ENCODE data around the gene SLC44A5. TPM values are rescaled to one million over a fixed set of nuclear protein-coding genes. Genes with fewer than 3 reads are reported as not detected.

SLC44A5 gene
- total and polyA plus RNA-seq, 2 donors from 2014 or later = 0.66 to 5.0 TPM

- H3K4me1 ChIP-seq (ENCODE audit: control insufficient read depth in 2 of 3, insufficient read depth in 2 of 3, low read depth in 1 of 3, low read length in 3 of 3) = no peaks in the 10 kb centered on the region
- DNase-seq (no peak), FAIRE-seq (no peak)
- intact Hi-C loops (cut with DNase I) = no loop called here
- no peak for TF ChIP-seq CTCF (IDR thresholded peaks at IDR 0.05; ENCODE audit: borderline replicate concordance, extremely low read depth, insufficient read depth)
- no peaks in the 10 kb centered on the region for H3K36me3 ChIP-seq (ENCODE audit: control insufficient read depth in 2 of 3, insufficient read depth in 3 of 3, low read length in 3 of 3)
- H3K27ac ChIP-seq (ENCODE audit: low read depth in 2 of 2, low read length in 2 of 2) = no peak overlapping the region
- H3K9me3 ChIP-seq (ENCODE audit: control insufficient read depth in 2 of 3, insufficient read depth in 1 of 3, low read length in 3 of 3) = no peaks in the 10 kb centered on the region
- no peak overlapping the region for H3K4me3 ChIP-seq (ENCODE audit: low read length in 3 of 3)
- H3K9ac ChIP-seq (ENCODE audit: low read length in 3 of 3) = no peak overlapping the region
- no peaks in the 10 kb centered on the region for H3K27me3 ChIP-seq (ENCODE audit: control insufficient read depth, insufficient read depth, low read length)
Observed at GRCh38 chr1:75518686-75519085, 92.2 kb downstream of the SLC44A5 start.

GRCh38 chr1:75514270-75514669 is 96.6 kb downstream of the SLC44A5 start:
- FAIRE-seq (no peak), DNase-seq (no peak)
- no peaks in the 10 kb centered on the region for H3K27me3 ChIP-seq (ENCODE audit: control insufficient read depth, insufficient read depth, low read length)
- H3K4me1 ChIP-seq (ENCODE audit: control insufficient read depth in 2 of 3, insufficient read depth in 2 of 3, low read depth in 1 of 3, low read length in 3 of 3) = no peaks in the 10 kb centered on the region
- H3K4me3 ChIP-seq (ENCODE audit: low read length in 3 of 3) = no peak overlapping the region
- no peak overlapping the region for H3K9ac ChIP-seq (ENCODE audit: low read length in 3 of 3)
- no peak overlapping the region for H3K27ac ChIP-seq (ENCODE audit: low read depth in 2 of 2, low read length in 2 of 2)
- H3K9me3 ChIP-seq (ENCODE audit: control insufficient read depth in 2 of 3, insufficient read depth in 1 of 3, low read length in 3 of 3) = no peaks in the 10 kb centered on the region
- H3K36me3 ChIP-seq (ENCODE audit: control insufficient read depth in 2 of 3, insufficient read depth in 3 of 3, low read length in 3 of 3) = no peaks in the 10 kb centered on the region
- no peak for TF ChIP-seq CTCF (IDR thresholded peaks at IDR 0.05; ENCODE audit: borderline replicate concordance, extremely low read depth, insufficient read depth)
- intact Hi-C loops (cut with DNase I) = no loop called here

DNA sequence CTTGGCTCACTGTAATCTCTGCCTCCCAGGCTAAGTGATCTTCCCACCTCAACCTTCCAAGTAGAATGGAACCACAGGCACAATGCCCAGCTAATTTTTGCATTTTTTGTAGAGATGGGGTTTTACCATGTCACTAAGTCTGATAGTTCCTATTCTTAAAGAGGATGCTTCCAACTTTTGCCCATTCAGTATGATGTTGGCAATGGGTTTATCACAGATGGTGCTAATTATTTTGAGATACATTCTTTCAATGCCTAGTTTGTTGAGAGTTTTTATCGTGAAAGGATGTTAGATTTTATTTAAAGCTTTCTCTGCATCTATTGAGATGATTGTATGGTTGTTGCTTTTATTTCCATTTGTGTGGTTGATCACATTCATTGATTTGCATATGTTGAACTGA is 103.9 kb downstream of the SLC44A5 start:
- Histone ChIP-seq H3K9ac (ENCODE audit: low read length in 3 of 3) (no peak overlapping the region), H3K4me1 (ENCODE audit: control insufficient read depth in 2 of 3, insufficient read depth in 2 of 3, low read depth in 1 of 3, low read length in 3 of 3) (no peaks in the 10 kb centered on the region), H3K4me3 (ENCODE audit: low read length in 3 of 3) (no peak overlapping the region), H3K36me3 (ENCODE audit: control insufficient read depth in 2 of 3, insufficient read depth in 3 of 3, low read length in 3 of 3) (no peaks in the 10 kb centered on the region), H3K27ac (ENCODE audit: low read depth in 2 of 2, low read length in 2 of 2) (no peak overlapping the region), H3K27me3 (ENCODE audit: control insufficient read depth, insufficient read depth, low read length) (no peaks in the 10 kb centered on the region), H3K9me3 (ENCODE audit: control insufficient read depth in 2 of 3, insufficient read depth in 1 of 3, low read length in 3 of 3) (no peaks in the 10 kb centered on the region)
- TF ChIP-seq CTCF (IDR thresholded peaks at IDR 0.05; ENCODE audit: borderline replicate concordance, extremely low read depth, insufficient read depth) = no peak
- DNase-seq = no peak
- intact Hi-C loops (cut with DNase I) = no loop called here
- no peak for FAIRE-seq

All from kidney (tissue), 14 donors.